DND-41 (cell line): ENCODE results near the gene FGF1.

ENCODE experiments used
- ATAC-seq: fragments of 200-7000 bp; cut with Tn5 transposase; 3 replicates; pipeline ENCODE4 v1.9.1; 2021; ENCODE audit warnings: low read depth; ENCODE audit not compliant: insufficient read depth
- DNase-seq: peaks from one replicate; pipeline ENCODE4 v3.0.0-alpha.2; 2020
- H2AFZ ChIP-seq: 2 replicates; pipeline ENCODE4 v1.6.0; 2012; ENCODE audit warnings: low read depth, low read length
- H3K27ac ChIP-seq: 2 replicates; pipeline ENCODE4 v1.5.1; 2012; ENCODE audit warnings: low read length, inconsistent platforms
- H3K27me3 ChIP-seq: fragments of 200-600 bp; sonication (generic); 2 replicates; pipeline ENCODE4 v1.6.0; 2012; ENCODE audit warnings: low read length, mild to moderate bottlenecking, inconsistent platforms; ENCODE audit not compliant: insufficient read depth, poor library complexity
- H3K36me3 ChIP-seq: 2 replicates; pipeline ENCODE4 v1.5.1; 2012; ENCODE audit warnings: low read length, inconsistent platforms; ENCODE audit not compliant: insufficient read depth
- H3K4me1 ChIP-seq: 2 replicates; pipeline ENCODE4 v1.5.1; 2012; ENCODE audit warnings: mild to moderate bottlenecking, low read length; ENCODE audit not compliant: insufficient read depth
- H3K4me2 ChIP-seq: 2 replicates; pipeline ENCODE4 v1.6.0; 2012; ENCODE audit warnings: mild to moderate bottlenecking, moderate library complexity, low read length, inconsistent platforms; ENCODE audit not compliant: insufficient read depth
- H3K4me3 ChIP-seq, 2 experiments: fragments of 200-600 bp in 1 of 2; shearing (Covaris generic) in 1 of 2; 2 replicates each; pipeline ENCODE4 v1.5.1; 2012 to 2016; ENCODE audit warnings: inconsistent platforms in 2 of 2, low read length in 2 of 2, mild to moderate bottlenecking in 2 of 2, low read depth in 1 of 2, moderate library complexity in 1 of 2
- H3K79me2 ChIP-seq: 2 replicates; pipeline ENCODE4 v1.6.0; 2012; ENCODE audit warnings: low read length, inconsistent platforms; ENCODE audit not compliant: insufficient read depth
- H3K9ac ChIP-seq: 2 replicates; pipeline ENCODE4 v1.6.0; 2012; ENCODE audit warnings: low read depth, mild to moderate bottlenecking, inconsistent platforms, low read length, moderate library complexity
- H3K9me3 ChIP-seq: 2 replicates; pipeline ENCODE4 v1.5.1; 2012; ENCODE audit warnings: low read length, moderate library complexity, mild to moderate bottlenecking, inconsistent platforms; ENCODE audit not compliant: insufficient read depth, severe bottlenecking
- H4K20me1 ChIP-seq: 2 replicates; pipeline ENCODE4 v1.6.0; 2012; ENCODE audit warnings: low read length; ENCODE audit not compliant: insufficient read depth
- CTCF ChIP-seq: IDR thresholded peaks from 2 replicates; pipeline ENCODE4 v1.5.1; 2012; ENCODE audit warnings: borderline replicate concordance, low read length, moderate library complexity, mild to moderate bottlenecking; ENCODE audit not compliant: poor library complexity, severe bottlenecking; ENCODE audit errors: extremely low read depth
- EZH2 ChIP-seq: IDR thresholded peaks from 3 replicates; pipeline ENCODE4 v1.6.1; 2012; ENCODE audit warnings: borderline replicate concordance, low read depth, mild to moderate bottlenecking, moderate library complexity, low read length, inconsistent platforms; ENCODE audit not compliant: severe bottlenecking

Gene FGF1

GRCh38 chr5:142668336-142668735, 17.6 kb downstream of the FGF1 start:
- Histone ChIP-seq H3K9ac (no peak overlapping the region), H3K36me3 (no peaks in the 10 kb centered on the region), H3K27me3 (peaks cover 10% of the 10 kb centered on the region), H3K79me2 (no peaks in the 10 kb centered on the region), H3K4me2 (no peak overlapping the region), H3K4me3 (no peak overlapping the region), H3K4me1 (no peaks in the 10 kb centered on the region), H3K9me3 (no peaks in the 10 kb centered on the region), H2AFZ (no peak overlapping the region), H3K27ac (no peak overlapping the region), H4K20me1 (no peaks in the 10 kb centered on the region)
- ATAC-seq = no peak
- no peak for DNase-seq
- TF ChIP-seq CTCF (no peak), EZH2 (no peak)

- DNase-seq (no peak), ATAC-seq (no peak)
- H3K79me2 ChIP-seq = no peaks in the 10 kb centered on the region
- no peaks in the 10 kb centered on the region for H4K20me1 ChIP-seq
- H2AFZ ChIP-seq = no peak overlapping the region
- no peak for TF ChIP-seq EZH2
- TF ChIP-seq CTCF = no peak
- no peaks in the 10 kb centered on the region for H3K4me1 ChIP-seq
- H3K9me3 ChIP-seq = no peaks in the 10 kb centered on the region
- peaks cover 10% of the 10 kb centered on the region for H3K27me3 ChIP-seq
- H3K36me3 ChIP-seq = no peaks in the 10 kb centered on the region
- H3K4me3 ChIP-seq = no peak overlapping the region
- H3K9ac ChIP-seq = no peak overlapping the region
- H3K27ac ChIP-seq = no peak overlapping the region
- no peak overlapping the region for H3K4me2 ChIP-seq
These were observed 18.1 kb downstream of the FGF1 start for GRCh38 chr5:142667831-142668230.

GRCh38 chr5:142664636-142665035, 21.3 kb downstream of the FGF1 start:
- no peaks in the 10 kb centered on the region for H3K79me2 ChIP-seq
- no peak for ATAC-seq
- no peak overlapping the region for H3K4me3 ChIP-seq
- no peak overlapping the region for H3K4me2 ChIP-seq
- no peaks in the 10 kb centered on the region for H4K20me1 ChIP-seq
- H3K4me1 ChIP-seq = no peaks in the 10 kb centered on the region
- TF ChIP-seq CTCF = no peak
- no peak for TF ChIP-seq EZH2
- no peak overlapping the region for H3K27ac ChIP-seq
- H3K36me3 ChIP-seq = no peaks in the 10 kb centered on the region
- no peak overlapping the region for H2AFZ ChIP-seq
- DNase-seq = no peak
- no peaks in the 10 kb centered on the region for H3K9me3 ChIP-seq
- H3K9ac ChIP-seq = no peak overlapping the region
- peaks cover 4% of the 10 kb centered on the region for H3K27me3 ChIP-seq

- H3K4me2 ChIP-seq = no peak overlapping the region
- no peaks in the 10 kb centered on the region for H3K79me2 ChIP-seq
- no peak overlapping the region for H3K9ac ChIP-seq
- DNase-seq (no peak), ATAC-seq (no peak)
- H4K20me1 ChIP-seq = no peaks in the 10 kb centered on the region
- H3K27me3 ChIP-seq = peaks cover 4% of the 10 kb centered on the region
- no peaks in the 10 kb centered on the region for H3K9me3 ChIP-seq
- H3K27ac ChIP-seq = no peak overlapping the region
- H3K4me1 ChIP-seq = no peaks in the 10 kb centered on the region
- H2AFZ ChIP-seq = no peak overlapping the region
- H3K4me3 ChIP-seq = no peak overlapping the region
- no peaks in the 10 kb centered on the region for H3K36me3 ChIP-seq
- TF ChIP-seq EZH2 = no peak
- no peak for TF ChIP-seq CTCF
These were observed 21.8 kb downstream of the FGF1 start for GRCh38 chr5:142664067-142664466.
